GM18505 (cell line): ENCODE measurements around the gene IL18BP.

Experiments
- ATAC-seq: cut with Tn5 transposase; IDR thresholded peaks from one replicate; pipeline ENCODE4 v1.9.1; 2021; ENCODE audit not compliant: unreplicated experiment
- POLR2A ChIP-seq: IDR thresholded peaks from 4 replicates; pipeline ENCODE4 v1.6.1; 2011; ENCODE audit warnings: borderline replicate concordance; ENCODE audit not compliant: insufficient read depth, insufficient read length; ENCODE audit errors: extremely low read depth

Gene IL18BP

GRCh38 chr11:72039031-72039855 lies 40.5 kb downstream of the IL18BP start:
- no peak for TF ChIP-seq POLR2A
- no peak for ATAC-seq

GRCh38 chr11:72039856-72040401 lies 41.2 kb downstream of the IL18BP start:
- ATAC-seq: no peak
- no peak for TF ChIP-seq POLR2A

- TF ChIP-seq POLR2A: peak; percentile 46
- no peak for ATAC-seq
These were observed 42.0 kb downstream of the IL18BP start for GRCh38 chr11:72040491-72041363.

GRCh38 chr11:72041364-72042063 lies 42.8 kb downstream of the IL18BP start:
- peak; percentile 53 for TF ChIP-seq POLR2A
- no peak for ATAC-seq

GRCh38 chr11:72042064-72042745 lies 43.5 kb downstream of the IL18BP start:
- TF ChIP-seq POLR2A: no peak
- no peak for ATAC-seq

GRCh38 chr11:72045849-72046248 lies 47.1 kb downstream of the IL18BP start:
- ATAC-seq: no peak
- TF ChIP-seq POLR2A: no peak

- ATAC-seq: no peak
- no peak for TF ChIP-seq POLR2A
These were observed 50.2 kb downstream of the IL18BP start for GRCh38 chr11:72048766-72049460.
